T-cell (primary cell): Measurements from ENCODE around the gene TBX22. TPM values are rescaled to one million over a fixed set of nuclear protein-coding genes. Genes with fewer than 3 reads are reported as not detected.

Experiments used
- ATAC-seq, 4 experiments: fragments of 200-7000 bp in 3 of 4; fragments of 150-1000 bp in 1 of 4; cut with Tn5 transposase; replicated peaks in 1 of 4; 1 replicate in 3 of 4; 2 replicates in 1 of 4; pipeline ENCODE4 v1.10.0; 2021; ENCODE audit warnings: moderate library complexity in 3 of 4, mild to moderate bottlenecking in 2 of 4, moderate number of reproducible peaks in 1 of 4
- CTCF ChIA-PET, 2 donors: fragments of 300-600 bp; sonication (Branson Sonifier 250); formaldehyde crosslinking; loops; one replicate each; lab custom pipeline; 2022; ENCODE audit warnings: antibody characterized with exemption in 2 of 2; lab: Charles Lee
- POLR2A ChIA-PET, 2 donors: fragments of 300-600 bp; sonication (Branson Sonifier 250); formaldehyde crosslinking; loops; one replicate each; lab custom pipeline; 2022; ENCODE audit warnings: antibody characterized with exemption in 2 of 2; lab: Charles Lee
- DNase-seq, 35 experiments: peaks; one replicate each; pipeline versions ENCODE4 v3.0.0 to v3.0.0-alpha.2; 2013 to 2023
- H3K27ac ChIP-seq: one replicate; pipeline ENCODE4 v1.5.1; 2013; ENCODE audit warnings: low read length
- H3K27me3 ChIP-seq, 2 experiments: replicated peaks in 1 of 2; 1 replicate in 1 of 2; 2 replicates in 1 of 2; pipeline versions ENCODE4 v1.6.1 to v1.7.0; 2013; ENCODE audit warnings: low read length in 1 of 2, mixed read lengths in 1 of 2; ENCODE audit not compliant: control insufficient read depth in 2 of 2, insufficient read depth in 2 of 2; ENCODE audit errors: extremely low read depth in 1 of 2
- H3K36me3 ChIP-seq, 2 donors: 1 replicate in 1 of 2; 2 replicates in 1 of 2; pipeline versions ENCODE4 v1.6.1 to v1.7.0; 2013; ENCODE audit warnings: low read length in 1 of 2; ENCODE audit not compliant: control insufficient read depth in 2 of 2, insufficient read depth in 1 of 2; ENCODE audit errors: extremely low read depth in 1 of 2
- H3K4me1 ChIP-seq, 2 experiments: 1 replicate in 1 of 2; 2 replicates in 1 of 2; pipeline versions ENCODE4 v1.6.1 to v1.7.0; 2013; ENCODE audit warnings: low read length in 2 of 2, mixed read lengths in 1 of 2; ENCODE audit not compliant: insufficient read depth in 2 of 2, control insufficient read depth in 1 of 2; ENCODE audit errors: extremely low read depth in 1 of 2
- H3K4me3 ChIP-seq, 2 donors: 1 replicate in 1 of 2; 2 replicates in 1 of 2; pipeline versions ENCODE4 v1.5.1 to v1.7.0; 2013; ENCODE audit warnings: mild to moderate bottlenecking in 2 of 2, low read length in 1 of 2, moderate library complexity in 1 of 2; ENCODE audit not compliant: control insufficient read depth in 1 of 2; ENCODE audit errors: extremely low read depth in 1 of 2
- H3K9me3 ChIP-seq: 2 replicates; pipeline ENCODE4 v1.7.0; 2013
- H3K27ac Mint-ChIP-seq, 2 donors: one replicate each; pipeline ENCODE4 v1.8.0; 2020 to 2021; ENCODE audit warnings: mild to moderate bottlenecking in 2 of 2, mixed read lengths in 2 of 2
- H3K27me3 Mint-ChIP-seq, 2 donors: one replicate each; pipeline ENCODE4 v1.8.0; 2021 to 2022; ENCODE audit warnings: mixed read lengths in 2 of 2
- H3K36me3 Mint-ChIP-seq: one replicate; pipeline ENCODE4 v1.8.0; 2021; ENCODE audit warnings: mixed read lengths
- H3K4me1 Mint-ChIP-seq, 3 donors: one replicate each; pipeline ENCODE4 v1.8.0; 2020 to 2022; ENCODE audit warnings: mixed read lengths in 3 of 3, mild to moderate bottlenecking in 1 of 3
- H3K4me3 Mint-ChIP-seq, 3 donors: one replicate each; pipeline ENCODE4 v1.8.0; 2020 to 2022; ENCODE audit warnings: mild to moderate bottlenecking in 3 of 3, mixed read lengths in 3 of 3, moderate library complexity in 3 of 3
- H3K9me3 Mint-ChIP-seq, 3 donors: one replicate each; pipeline ENCODE4 v1.8.0; 2020 to 2022; ENCODE audit warnings: mixed read lengths in 3 of 3
- WGBS: methylation state at CpG from one replicate; pipeline ENCODE4 v1.1.5; 2013; ENCODE audit warnings: missing lambda C conversion rate; ENCODE audit not compliant: insufficient coverage; 5-methylcytosine and 5-hydroxymethylcytosine counted together
- total RNA-seq, 35 experiments: library from RNA in 6 of 35; stranded (reverse) in 6 of 35; fragments of 120-200 nt in 1 of 35; gene quantifications; one replicate each; pipeline versions ENCODE4 v1.2.1 to v1.2.4 and lab custom pipeline; 2013 to 2026

TBX22 gene
- not detected for total RNA-seq
- not detected for total RNA-seq (2013)
- total RNA-seq (lab: John Stamatoyannopoulos, UW) = 0 reads per million in 29 experiments

- POLR2A ChIA-PET = interaction anchor here in 1 of 2 donors (0.8 kb wide), 1 partner anchor 39 kb away, joined by 4 read pairs; no protein-coding TSS in a partner anchor
- no peak within 1 kb of the TSS for H3K27ac Mint-ChIP-seq
Observed at GRCh38 chrX:80014141-80014940, at the start of gene TBX22. TBX22 (plus strand) TSS chrX:80014753; CDS start chrX:80022270, 7,517 bp downstream.

GRCh38 chrX:79975605-79976004 is 38.9 kb upstream of the TBX22 start:
- peaks cover 3% of the 10 kb centered on the region for H3K9me3 ChIP-seq
- H3K27me3 ChIP-seq = no peaks in the 10 kb centered on the region
- ATAC-seq = no peak
- ChIA-PET CTCF (interaction anchor here in 1 of 2 donors (0.5 kb wide), 1 partner anchor 1213 kb away, joined by 10 read pairs; no protein-coding TSS in a partner anchor), POLR2A (no interaction called here)
- no peak overlapping the region for H3K27ac ChIP-seq
- H3K4me3 ChIP-seq = no peak overlapping the region
- H3K36me3 Mint-ChIP-seq = no peaks in the 10 kb centered on the region
- peaks cover 0 to 13% (median 8%) of the 10 kb centered on the region in 3 donors for H3K9me3 Mint-ChIP-seq
- DNase-seq = no peak
- no peak overlapping the region for H3K27ac Mint-ChIP-seq
- no peak overlapping the region for H3K4me3 Mint-ChIP-seq
- H3K4me1 Mint-ChIP-seq = no peaks in the 10 kb centered on the region
- peaks cover 0 to 3% of the 10 kb centered on the region in 2 donors for H3K27me3 Mint-ChIP-seq
- H3K36me3 ChIP-seq = no peaks in the 10 kb centered on the region
- H3K4me1 ChIP-seq = no peaks in the 10 kb centered on the region

More at GRCh38 chrX:80014141-80014940, at the start of gene TBX22:
- Histone ChIP-seq H3K4me1 (no peaks in the 10 kb centered on the region), H3K27me3 (peaks cover 0 to 2% of the 10 kb centered on the region in 2 experiments), H3K9me3 (no peaks in the 10 kb centered on the region), H3K27ac (no peak within 1 kb of the TSS), H3K4me3 (no peak within 1 kb of the TSS), H3K36me3 (no peaks in the 10 kb centered on the region)
- Mint-ChIP-seq H3K4me3 (no peak within 1 kb of the TSS), H3K4me1 (no peaks in the 10 kb centered on the region), H3K27me3 (peaks cover 3 to 33% of the 10 kb centered on the region in 2 donors), H3K9me3 (peaks cover 0 to 2% (median 0%) of the 10 kb centered on the region in 3 donors), H3K36me3 (no peaks in the 10 kb centered on the region)
- CTCF ChIA-PET = no interaction called here
- no peak for DNase-seq
- no peak for ATAC-seq
- WGBS = 50% methylated on average over 3 of the region's 5 CpGs

GRCh38 chrX:80004458-80004857 is 10.1 kb upstream of the TBX22 start:
- H3K4me3 ChIP-seq = no peak overlapping the region
- Mint-ChIP-seq H3K36me3 (no peaks in the 10 kb centered on the region), H3K9me3 (no peaks in the 10 kb centered on the region), H3K4me3 (no peak overlapping the region), H3K4me1 (no peaks in the 10 kb centered on the region), H3K27ac (no peak overlapping the region), H3K27me3 (peaks cover 0 to 6% of the 10 kb centered on the region in 2 donors)
- no peaks in the 10 kb centered on the region for H3K4me1 ChIP-seq
- H3K9me3 ChIP-seq = no peaks in the 10 kb centered on the region
- no peak overlapping the region for H3K27ac ChIP-seq
- ATAC-seq = no peak
- no CpG with 5 or more reads among the region's 2 CpGs for WGBS
- CTCF ChIA-PET = no interaction called here
- POLR2A ChIA-PET = no interaction called here
- H3K27me3 ChIP-seq = no peaks in the 10 kb centered on the region
- no peak for DNase-seq
- H3K36me3 ChIP-seq = no peaks in the 10 kb centered on the region

GRCh38 chrX:80011522-80011921 is 3.0 kb upstream of the TBX22 start:
- CTCF ChIA-PET = no interaction called here
- H3K4me1 Mint-ChIP-seq = no peaks in the 10 kb centered on the region
- ATAC-seq (no peak), DNase-seq (no peak)
- Histone ChIP-seq H3K4me3 (no peak overlapping the region), H3K9me3 (no peaks in the 10 kb centered on the region), H3K36me3 (no peaks in the 10 kb centered on the region), H3K4me1 (no peaks in the 10 kb centered on the region), H3K27me3 (peaks cover 0 to 2% of the 10 kb centered on the region in 2 experiments), H3K27ac (no peak overlapping the region)
- POLR2A ChIA-PET = no interaction called here
- peaks cover 0 to 2% (median 0%) of the 10 kb centered on the region in 3 donors for H3K9me3 Mint-ChIP-seq
- H3K36me3 Mint-ChIP-seq = no peaks in the 10 kb centered on the region
- no peak overlapping the region for H3K27ac Mint-ChIP-seq
- WGBS = 95% methylated on average over 4 of the region's 10 CpGs
- peaks cover 3 to 34% of the 10 kb centered on the region in 2 donors for H3K27me3 Mint-ChIP-seq
- H3K4me3 Mint-ChIP-seq = no peak overlapping the region

- H3K9me3 Mint-ChIP-seq = peaks cover 0 to 2% (median 0%) of the 10 kb centered on the region in 3 donors
- H3K36me3 ChIP-seq = no peaks in the 10 kb centered on the region
- H3K27me3 Mint-ChIP-seq = peaks cover 3 to 37% of the 10 kb centered on the region in 2 donors
- no peak overlapping the region for H3K4me3 Mint-ChIP-seq
- H3K27ac ChIP-seq = no peak overlapping the region
- ChIA-PET POLR2A (no interaction called here), CTCF (no interaction called here)
- H3K27ac Mint-ChIP-seq = no peak overlapping the region
- H3K27me3 ChIP-seq = peaks cover 0 to 2% of the 10 kb centered on the region in 2 experiments
- H3K4me1 ChIP-seq = no peaks in the 10 kb centered on the region
- no peak for DNase-seq
- no peak overlapping the region for H3K4me3 ChIP-seq
- no peak for ATAC-seq
- 33% methylated on average over 1 of the region's 3 CpGs for WGBS
- H3K9me3 ChIP-seq = no peaks in the 10 kb centered on the region
- no peaks in the 10 kb centered on the region for H3K36me3 Mint-ChIP-seq
- no peaks in the 10 kb centered on the region for H3K4me1 Mint-ChIP-seq
Observed at GRCh38 chrX:80016182-80016581, 1.6 kb downstream of the TBX22 start.

- no CpG with 5 or more reads among the region's 4 CpGs for WGBS
- POLR2A ChIA-PET = no interaction called here
- peaks cover 0 to 35% of the 10 kb centered on the region in 2 donors for H3K27me3 Mint-ChIP-seq
- CTCF ChIA-PET = no interaction called here
- DNase-seq (no peak), ATAC-seq (no peak)
- no peak overlapping the region for H3K27ac ChIP-seq
- no peaks in the 10 kb centered on the region for H3K4me1 Mint-ChIP-seq
- no peaks in the 10 kb centered on the region for H3K4me1 ChIP-seq
- H3K27me3 ChIP-seq = peaks cover 2 to 10% of the 10 kb centered on the region in 2 experiments
- no peak overlapping the region for H3K4me3 Mint-ChIP-seq
- no peaks in the 10 kb centered on the region for H3K9me3 Mint-ChIP-seq
- H3K36me3 ChIP-seq = no peaks in the 10 kb centered on the region
- no peaks in the 10 kb centered on the region for H3K36me3 Mint-ChIP-seq
- H3K4me3 ChIP-seq = no peak overlapping the region
- no peak overlapping the region for H3K27ac Mint-ChIP-seq
- no peaks in the 10 kb centered on the region for H3K9me3 ChIP-seq
Observed at GRCh38 chrX:80021621-80022020, 7.1 kb downstream of the TBX22 start.
